ENCODE data around the gene THRSP.
A peak's percentile ranks its signal among the peaks of the same experiment; 100 is the strongest.
"Not testable (repeated sequence)": the region's sequence is repeated elsewhere in the genome, so short reads cannot be mapped to it uniquely, and the experiment has no call there.

The THRSP gene

GRCh38 chr11:78039919-78040671 lies 23.6 kb upstream of the THRSP start:
- no peak for DNase-seq

GRCh38 chr11:78040691-78041379 lies 22.8 kb upstream of the THRSP start:
- DNase-seq = no peak

- DNase-seq = not testable (repeated sequence)
These were observed 22.3 kb upstream of the THRSP start for GRCh38 chr11:78041380-78041719.

GRCh38 chr11:78041843-78042440 lies 21.7 kb upstream of the THRSP start:
- no peak for DNase-seq

GRCh38 chr11:78044706-78045105 lies 19.0 kb upstream of the THRSP start:
- no peak for DNase-seq

GRCh38 chr11:78045851-78046485 lies 17.7 kb upstream of the THRSP start:
- DNase-seq = peak; percentile 70

GRCh38 chr11:78046486-78046854 lies 17.2 kb upstream of the THRSP start:
- DNase-seq = no peak

- no peak for DNase-seq
These were observed 15.1 kb upstream of the THRSP start for GRCh38 chr11:78048561-78048960.

GRCh38 chr11:78049348-78049747 lies 14.3 kb upstream of the THRSP start:
- no peak for DNase-seq

GRCh38 chr11:78050964-78051831 lies 12.5 kb upstream of the THRSP start:
- DNase-seq = no peak

- no peak for DNase-seq
These were observed 8.7 kb upstream of the THRSP start for GRCh38 chr11:78054971-78055370.

- DNase-seq = no peak
These were observed 7.6 kb upstream of the THRSP start for GRCh38 chr11:78056093-78056492.

- DNase-seq = no peak
These were observed 6.1 kb upstream of the THRSP start for GRCh38 chr11:78057462-78058055.

- not testable (repeated sequence) for DNase-seq
These were observed 3.8 kb upstream of the THRSP start for GRCh38 chr11:78059749-78060328.

GRCh38 chr11:78060533-78060932 lies 3.1 kb upstream of the THRSP start:
- DNase-seq = no peak

- no peak for DNase-seq
These were observed 2.4 kb upstream of the THRSP start for GRCh38 chr11:78061088-78061920.

GRCh38 chr11:78061921-78062311 lies 1.7 kb upstream of the THRSP start:
- DNase-seq = no peak

GRCh38 chr11:78062671-78063070 lies 990 bp upstream of the THRSP start:
- no peak for DNase-seq

GRCh38 chr11:78065203-78065602 lies 1.5 kb downstream of the THRSP start:
- DNase-seq = no peak

GRCh38 chr11:78066471-78066870 lies 2.8 kb downstream of the THRSP start:
- no peak for DNase-seq

- DNase-seq = no peak
These were observed 4.0 kb downstream of the THRSP start for GRCh38 chr11:78067704-78068103.

All from activated effector memory CD4-positive, alpha-beta T cell treated with Interleukin-2 at 50 U/mL for 16 hours (primary cell).